ENCODE measurements around the gene CENPW.
A peak's percentile ranks its signal among the peaks of the same experiment; 100 is the strongest.

DNA sequence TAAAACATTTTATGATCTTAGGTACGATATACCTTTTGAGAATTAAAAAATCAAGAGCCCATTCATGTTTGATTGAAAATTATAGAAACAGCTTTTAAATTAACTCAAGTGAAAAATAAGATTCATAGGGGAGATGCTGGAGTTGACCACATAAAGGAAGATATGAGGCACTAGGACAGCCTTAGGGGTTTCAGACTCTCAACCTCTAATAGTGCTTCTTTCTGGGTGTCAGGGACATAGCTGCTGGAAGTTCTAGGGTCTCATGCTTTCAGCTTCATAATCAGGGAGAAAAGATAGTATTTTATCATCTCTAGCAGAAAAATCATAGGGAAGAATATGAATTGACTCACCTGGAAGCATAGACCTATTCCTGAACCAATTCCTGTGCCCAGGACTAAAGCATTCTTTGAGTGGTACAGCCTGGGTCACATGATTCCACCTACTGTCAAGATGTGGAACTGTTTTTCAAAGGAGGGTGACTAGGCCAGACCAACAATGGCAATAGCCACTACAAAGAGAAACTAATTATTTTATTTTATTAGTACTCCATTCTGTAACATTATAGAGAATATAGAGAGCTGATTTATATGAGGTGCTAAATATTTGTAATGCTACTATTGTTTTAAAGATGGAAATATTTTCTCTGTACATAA, 27.8 kb upstream of the CENPW start:
- TF ChIP-seq CTCF (IDR thresholded peaks at IDR 0.05) (peak in 1 of 7 experiments; percentile 7), POLR2A (IDR thresholded peaks at IDR 0.05) (no peak), EP300 (IDR thresholded peaks at IDR 0.05) (no peak)

All from stomach (tissue), 4 donors.